Posterior vena cava (tissue), 2 donors: Measurements from ENCODE around the gene KIAA2012. TPM values are rescaled to one million over a fixed set of nuclear protein-coding genes. Genes with fewer than 3 reads are reported as not detected.

Experiments used
- DNase-seq: peaks from one replicate; pipeline ENCODE4 v3.0.0-alpha.2; 2020; ENCODE audit warnings: low spot score
- intact Hi-C, 2 donors: fragments of 100-400 bp; cut with DNase I; formaldehyde crosslinking; loops; one replicate each; pipeline versions ENCODE4 v1.14.1 to v1.14.2; 2022 to 2023
- long read RNA-seq, 2 donors: library from polyadenylated mRNA; unstranded; transcript quantifications; one replicate each; pipeline ENCODE4 v2.0.0, GENCODE V29; 2020 to 2021
- total RNA-seq, 2 donors: library from RNA; stranded (reverse); fragmentation: NEBNext Ultra II Directional; extraction: Animal tissue kit (Norgen Biotek cat#: 25700); gene quantifications; one replicate each; pipeline ENCODE4 v1.2.1, GENCODE V29; 2021
- donor health status: DM: yes; HTN: yes; CAD: no.
- donor health status: DM: yes; HTN: yes; CAD: no.

The KIAA2012 gene
- not detected for total RNA-seq
- long read RNA-seq, donor 1 = 0 reads
- long read RNA-seq, donor 2 = 0 reads

DNA sequence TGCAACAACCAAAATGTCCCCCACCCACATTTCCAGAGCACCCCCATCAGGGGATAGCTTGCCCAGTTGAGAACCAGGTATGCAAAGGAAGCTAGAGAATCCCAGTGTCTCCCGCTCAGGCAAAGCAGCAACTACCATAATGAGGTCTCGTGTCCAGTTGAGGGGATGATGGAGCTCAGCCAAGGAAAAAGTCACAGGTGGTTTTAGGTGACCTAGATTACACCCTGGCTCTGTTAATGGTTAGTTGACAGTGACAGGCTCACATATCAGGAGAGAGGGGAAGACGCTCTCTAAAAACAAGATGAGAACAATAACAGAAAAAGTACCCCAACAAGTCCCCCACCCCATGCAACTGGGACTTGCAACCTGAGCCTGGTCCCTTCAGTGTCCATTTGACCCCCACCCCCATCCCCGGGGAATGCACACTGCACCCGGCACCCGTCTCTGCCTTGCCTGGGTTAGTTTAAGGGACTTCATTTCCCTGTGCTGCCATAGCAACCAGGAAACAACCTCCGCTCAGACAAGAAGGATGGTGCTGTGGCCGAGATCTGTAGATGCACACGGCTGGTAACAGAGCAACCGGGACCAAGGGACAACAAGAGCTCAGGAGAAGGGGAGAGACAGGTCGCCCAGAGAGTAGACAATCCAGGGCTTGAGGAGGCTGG lies at the start of gene KIAA2012:
Gene KIAA2012, plus strand, starts transcription at position 519 of the 665 bp plus-strand sequence. CDS start 373 bp downstream, outside the sequence.
- no peak for DNase-seq
- intact Hi-C loops = no loop called here

DNA sequence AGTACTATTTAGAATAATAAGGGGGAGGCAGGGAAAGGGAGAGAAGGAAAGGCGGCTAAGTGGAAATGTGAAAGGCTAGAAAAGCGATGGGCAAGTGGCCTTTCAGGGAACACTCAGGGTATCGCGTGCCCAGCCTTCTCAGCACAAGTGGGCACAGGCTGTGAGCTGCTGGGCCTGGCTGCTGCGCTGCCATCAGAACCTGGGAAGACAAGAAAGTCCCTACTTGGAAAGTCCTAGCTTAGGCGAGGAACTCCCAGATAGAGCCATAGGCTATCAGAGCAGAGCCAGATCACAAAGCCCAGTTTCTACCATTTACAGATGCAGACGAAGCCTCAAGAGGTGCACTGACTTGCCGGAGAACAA lies 49.2 kb upstream of the KIAA2012 start:
- intact Hi-C loops = no loop called here
- no peak for DNase-seq

DNA sequence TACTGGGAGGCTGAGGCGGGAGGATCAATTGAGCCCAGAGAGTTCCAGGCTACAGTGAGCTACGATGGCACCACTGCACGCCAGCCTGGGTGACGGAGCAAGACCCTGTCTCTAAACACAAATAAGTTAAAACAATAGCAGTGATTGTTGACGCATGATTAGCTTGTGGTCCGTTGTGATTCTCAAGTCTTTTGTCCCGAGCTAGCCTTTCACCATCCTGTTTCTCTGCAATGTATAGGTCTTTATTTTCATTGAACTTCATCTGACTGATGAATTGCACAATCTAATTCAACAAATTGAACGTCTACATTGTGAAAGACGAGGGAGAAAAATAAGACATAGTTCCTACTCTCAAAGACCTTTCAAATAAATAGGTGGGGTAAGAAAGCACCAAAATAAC lies 48.2 kb upstream of the KIAA2012 start:
- intact Hi-C loops = no loop called here
- no peak for DNase-seq

DNA sequence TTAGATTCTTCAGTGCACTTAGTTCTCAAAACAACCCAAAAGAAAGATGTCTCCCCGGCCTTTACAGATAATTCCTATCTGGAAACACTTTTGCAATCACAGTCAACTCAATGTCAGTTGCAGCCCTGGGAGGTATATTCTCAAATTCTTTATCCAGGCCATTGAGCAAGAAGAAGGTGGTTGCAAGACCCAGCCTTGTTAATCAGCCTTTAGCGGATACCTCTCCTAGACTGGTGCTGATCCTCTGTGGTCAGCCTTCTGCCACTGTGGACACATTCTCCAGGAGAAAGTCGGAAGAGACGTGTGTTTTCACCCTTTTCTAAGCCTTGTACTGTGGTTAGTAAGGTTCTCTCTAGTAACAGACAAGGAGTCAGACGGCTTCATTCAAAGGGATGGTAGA lies 47.2 kb upstream of the KIAA2012 start:
- intact Hi-C loops = no loop called here

DNA sequence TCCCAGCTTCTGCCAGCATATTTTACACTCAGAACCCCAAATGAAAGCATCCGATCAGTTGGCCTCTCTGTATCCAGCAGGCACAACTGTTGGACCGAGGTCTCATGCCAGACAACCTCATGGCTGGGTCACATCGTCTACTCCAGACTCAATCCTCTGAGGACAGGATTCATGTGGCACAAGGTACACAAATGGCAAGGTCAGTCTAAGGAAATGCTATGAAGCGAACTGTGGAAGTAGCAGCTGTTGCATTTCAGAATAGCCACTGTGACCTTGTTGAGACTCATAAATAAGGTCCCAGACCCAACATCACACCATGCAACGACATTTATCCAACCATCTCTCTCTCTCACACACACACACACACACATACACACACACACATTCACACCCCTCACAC lies 46.5 kb upstream of the KIAA2012 start:
- intact Hi-C loops = no loop called here
- no peak for DNase-seq

More for the DNA sequence above, 47.2 kb upstream of the KIAA2012 start:
- DNase-seq = no peak

DNA sequence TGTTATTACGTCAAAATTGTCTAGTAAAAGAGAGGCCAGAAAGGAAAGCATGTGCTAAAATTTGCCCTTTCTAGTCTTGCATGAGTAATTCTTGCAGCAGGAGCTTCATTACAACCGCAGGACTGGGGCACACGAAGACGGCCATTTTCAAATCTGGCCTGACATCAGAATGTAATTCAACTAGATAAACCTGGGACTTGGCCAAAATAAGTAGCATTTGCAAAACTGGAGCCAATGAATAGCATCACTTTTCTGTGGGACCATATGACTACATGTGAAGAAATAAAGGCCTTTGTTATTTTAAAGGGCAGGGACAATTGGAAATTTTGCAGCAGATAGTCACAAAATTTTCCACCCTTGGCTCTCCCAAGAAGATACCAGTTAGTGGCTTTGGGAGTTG lies 42.4 kb upstream of the KIAA2012 start:
- intact Hi-C loops = no loop called here

DNA sequence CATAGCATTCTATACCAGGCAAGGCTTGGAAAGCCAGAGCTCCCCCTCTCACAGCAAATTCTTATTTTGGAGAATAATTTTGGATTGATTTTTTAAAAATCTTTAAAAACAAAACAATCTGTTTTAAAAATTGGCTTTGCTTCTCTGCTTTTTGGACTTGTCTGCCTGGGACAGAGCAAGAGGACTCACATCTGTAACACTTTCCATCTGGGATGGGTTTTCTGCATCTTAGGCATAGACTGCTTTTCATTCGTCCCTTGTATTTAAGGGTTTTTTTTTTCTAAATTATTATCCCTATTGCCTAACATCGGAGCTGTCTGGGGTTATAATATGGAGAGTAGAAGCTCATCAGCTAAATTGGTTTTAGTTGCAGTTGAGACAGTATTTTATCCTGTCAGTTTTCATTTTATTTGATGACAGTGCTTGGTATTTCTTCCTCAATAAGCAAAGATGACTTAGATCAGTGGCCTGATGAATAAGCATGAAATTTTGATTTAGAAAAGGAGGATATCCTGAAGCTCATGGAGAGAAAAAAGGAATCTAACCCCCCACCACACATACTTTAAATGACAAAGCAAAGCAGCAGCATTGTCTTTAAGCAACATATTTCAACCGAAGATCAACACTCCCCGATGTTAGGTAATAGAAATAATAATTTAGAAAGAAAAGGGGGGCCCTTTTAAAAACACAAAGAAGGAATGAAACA lies 41.7 kb upstream of the KIAA2012 start:
- intact Hi-C loops = no loop called here
- no peak for DNase-seq

More for the DNA sequence above, 42.4 kb upstream of the KIAA2012 start:
- DNase-seq = no peak

DNA sequence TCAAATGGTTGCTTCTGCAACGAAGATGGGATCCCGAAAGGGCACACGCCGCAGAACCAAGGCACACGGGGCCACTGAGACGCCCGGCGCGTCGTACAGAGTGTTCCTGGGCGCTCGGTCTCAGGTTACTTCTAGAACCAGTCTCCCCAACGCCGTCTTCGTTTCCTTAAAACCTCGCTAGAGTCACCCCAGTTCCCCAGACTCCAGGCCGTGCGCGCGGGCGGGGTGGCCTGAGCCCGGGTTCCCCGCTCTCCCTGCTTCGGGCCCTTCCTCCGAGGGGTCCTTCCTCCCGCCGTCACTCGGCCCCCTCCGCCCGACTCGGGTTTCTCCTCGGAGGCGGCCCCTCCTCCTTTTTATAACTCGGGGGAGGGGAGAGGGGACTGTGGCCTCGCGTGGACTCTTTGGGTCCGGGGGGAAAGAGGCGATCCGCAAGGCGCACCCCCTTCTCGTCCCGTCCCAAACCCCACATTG lies 40.2 kb upstream of the KIAA2012 start:
- intact Hi-C loops = no loop called here
- no peak for DNase-seq

DNA sequence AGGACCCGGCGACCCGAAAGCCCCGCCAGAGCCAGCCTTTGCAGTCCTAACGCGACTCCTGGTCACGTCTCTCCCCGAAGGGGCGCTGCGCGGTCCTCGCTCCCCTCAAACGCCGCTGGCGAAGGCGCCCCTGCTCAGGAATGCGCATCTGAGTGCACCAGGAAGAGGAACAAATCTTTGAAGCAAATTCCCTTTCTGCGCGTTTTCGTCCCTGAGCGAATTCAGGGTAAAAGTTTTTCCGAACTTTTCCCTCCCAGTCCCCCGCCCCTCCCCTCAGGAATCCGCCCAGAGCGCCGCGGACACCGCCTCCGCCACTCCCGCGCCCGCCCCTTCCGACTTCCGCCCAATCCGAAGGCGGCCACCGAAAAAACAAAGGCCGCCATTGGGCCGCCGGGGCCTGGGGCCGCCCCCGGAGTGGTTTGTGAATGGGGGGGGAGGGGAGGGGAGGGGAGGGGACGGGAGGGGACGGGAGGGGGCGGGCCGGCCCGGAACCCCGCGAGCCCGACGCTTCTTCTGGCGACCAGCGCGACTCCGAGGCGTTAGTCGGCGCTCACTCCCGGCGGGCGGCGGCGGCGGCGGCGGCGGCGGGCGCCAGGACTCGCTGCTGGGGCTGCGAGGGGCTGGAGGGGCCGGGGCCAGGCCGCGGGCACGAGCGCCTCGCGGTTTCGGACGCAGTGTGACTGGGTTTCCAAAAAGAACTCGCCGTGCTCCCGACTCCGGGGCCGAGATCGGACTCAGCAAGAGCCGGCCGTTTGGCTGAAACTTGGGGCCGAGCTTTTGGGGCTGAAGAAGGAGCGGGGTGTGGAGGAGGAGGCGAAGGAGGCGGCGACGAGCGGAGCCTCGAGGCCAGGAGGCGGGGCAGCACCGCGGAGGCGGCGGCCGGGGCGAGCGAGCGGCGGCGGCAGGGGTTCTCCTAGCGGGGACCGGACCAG lies 39.5 kb upstream of the KIAA2012 start, which contains the start of gene FZD7:
Gene FZD7, plus strand, starts transcription at position 539 of the 932 bp plus-strand sequence. CDS start 793 bp downstream, outside the sequence.
- intact Hi-C loops = no loop called here
- peak; percentile 97 for DNase-seq

DNA sequence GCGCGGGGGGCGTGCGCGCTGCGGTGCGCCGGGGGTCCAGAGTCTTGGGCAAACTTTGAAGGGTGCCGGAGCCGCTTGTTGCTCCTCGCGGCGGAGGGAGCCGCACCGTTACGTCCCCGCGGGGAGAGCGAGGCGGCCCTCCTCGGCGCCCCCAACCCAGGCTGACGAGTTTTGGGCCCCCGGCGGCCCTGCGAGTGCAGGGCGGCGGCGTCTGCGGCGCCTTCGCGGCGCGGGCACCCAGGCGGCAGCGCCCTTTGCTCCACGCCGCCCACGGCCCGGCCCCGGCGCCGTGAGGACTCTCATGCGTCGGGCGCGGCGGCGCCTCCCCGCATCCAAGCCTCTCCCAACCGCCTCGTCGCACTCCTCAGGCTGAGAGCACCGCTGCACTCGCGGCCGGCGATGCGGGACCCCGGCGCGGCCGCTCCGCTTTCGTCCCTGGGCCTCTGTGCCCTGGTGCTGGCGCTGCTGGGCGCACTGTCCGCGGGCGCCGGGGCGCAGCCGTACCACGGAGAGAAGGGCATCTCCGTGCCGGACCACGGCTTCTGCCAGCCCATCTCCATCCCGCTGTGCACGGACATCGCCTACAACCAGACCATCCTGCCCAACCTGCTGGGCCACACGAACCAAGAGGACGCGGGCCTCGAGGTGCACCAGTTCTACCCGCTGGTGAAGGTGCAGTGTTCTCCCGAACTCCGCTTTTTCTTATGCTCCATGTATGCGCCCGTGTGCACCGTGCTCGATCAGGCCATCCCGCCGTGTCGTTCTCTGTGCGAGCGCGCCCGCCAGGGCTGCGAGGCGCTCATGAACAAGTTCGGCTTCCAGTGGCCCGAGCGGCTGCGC lies 38.6 kb upstream of the KIAA2012 start:
- intact Hi-C loops = loop anchor here in 1 of 2 donors (5.0 kb wide), 2 partner anchors 143 to 172 kb away; no protein-coding TSS in a partner anchor
- no peak for DNase-seq

DNA sequence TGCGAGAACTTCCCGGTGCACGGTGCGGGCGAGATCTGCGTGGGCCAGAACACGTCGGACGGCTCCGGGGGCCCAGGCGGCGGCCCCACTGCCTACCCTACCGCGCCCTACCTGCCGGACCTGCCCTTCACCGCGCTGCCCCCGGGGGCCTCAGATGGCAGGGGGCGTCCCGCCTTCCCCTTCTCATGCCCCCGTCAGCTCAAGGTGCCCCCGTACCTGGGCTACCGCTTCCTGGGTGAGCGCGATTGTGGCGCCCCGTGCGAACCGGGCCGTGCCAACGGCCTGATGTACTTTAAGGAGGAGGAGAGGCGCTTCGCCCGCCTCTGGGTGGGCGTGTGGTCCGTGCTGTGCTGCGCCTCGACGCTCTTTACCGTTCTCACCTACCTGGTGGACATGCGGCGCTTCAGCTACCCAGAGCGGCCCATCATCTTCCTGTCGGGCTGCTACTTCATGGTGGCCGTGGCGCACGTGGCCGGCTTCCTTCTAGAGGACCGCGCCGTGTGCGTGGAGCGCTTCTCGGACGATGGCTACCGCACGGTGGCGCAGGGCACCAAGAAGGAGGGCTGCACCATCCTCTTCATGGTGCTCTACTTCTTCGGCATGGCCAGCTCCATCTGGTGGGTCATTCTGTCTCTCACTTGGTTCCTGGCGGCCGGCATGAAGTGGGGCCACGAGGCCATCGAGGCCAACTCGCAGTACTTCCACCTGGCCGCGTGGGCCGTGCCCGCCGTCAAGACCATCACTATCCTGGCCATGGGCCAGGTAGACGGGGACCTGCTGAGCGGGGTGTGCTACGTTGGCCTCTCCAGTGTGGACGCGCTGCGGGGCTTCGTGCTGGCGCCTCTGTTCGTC lies 37.7 kb upstream of the KIAA2012 start:
- intact Hi-C loops = loop anchor here in 1 of 2 donors (5.0 kb wide), 2 partner anchors 142 to 173 kb away; no protein-coding TSS in a partner anchor
- peak; percentile 91 for DNase-seq

DNA sequence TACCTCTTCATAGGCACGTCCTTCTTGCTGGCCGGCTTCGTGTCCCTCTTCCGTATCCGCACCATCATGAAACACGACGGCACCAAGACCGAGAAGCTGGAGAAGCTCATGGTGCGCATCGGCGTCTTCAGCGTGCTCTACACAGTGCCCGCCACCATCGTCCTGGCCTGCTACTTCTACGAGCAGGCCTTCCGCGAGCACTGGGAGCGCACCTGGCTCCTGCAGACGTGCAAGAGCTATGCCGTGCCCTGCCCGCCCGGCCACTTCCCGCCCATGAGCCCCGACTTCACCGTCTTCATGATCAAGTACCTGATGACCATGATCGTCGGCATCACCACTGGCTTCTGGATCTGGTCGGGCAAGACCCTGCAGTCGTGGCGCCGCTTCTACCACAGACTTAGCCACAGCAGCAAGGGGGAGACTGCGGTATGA lies 37.1 kb upstream of the KIAA2012 start:
- DNase-seq = no peak
- intact Hi-C loops = loop anchor here in 1 of 2 donors (5.0 kb wide), 2 partner anchors 141 to 174 kb away; no protein-coding TSS in a partner anchor

DNA sequence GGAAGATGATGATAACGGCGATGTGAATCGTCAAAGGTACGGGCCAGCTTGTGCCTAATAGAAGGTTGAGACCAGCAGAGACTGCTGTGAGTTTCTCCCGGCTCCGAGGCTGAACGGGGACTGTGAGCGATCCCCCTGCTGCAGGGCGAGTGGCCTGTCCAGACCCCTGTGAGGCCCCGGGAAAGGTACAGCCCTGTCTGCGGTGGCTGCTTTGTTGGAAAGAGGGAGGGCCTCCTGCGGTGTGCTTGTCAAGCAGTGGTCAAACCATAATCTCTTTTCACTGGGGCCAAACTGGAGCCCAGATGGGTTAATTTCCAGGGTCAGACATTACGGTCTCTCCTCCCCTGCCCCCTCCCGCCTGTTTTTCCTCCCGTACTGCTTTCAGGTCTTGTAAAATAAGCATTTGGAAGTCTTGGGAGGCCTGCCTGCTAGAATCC lies 36.4 kb upstream of the KIAA2012 start:
- intact Hi-C loops = loop anchor here in 1 of 2 donors (5.0 kb wide), 2 partner anchors 141 to 174 kb away; no protein-coding TSS in a partner anchor
- DNase-seq = no peak

DNA sequence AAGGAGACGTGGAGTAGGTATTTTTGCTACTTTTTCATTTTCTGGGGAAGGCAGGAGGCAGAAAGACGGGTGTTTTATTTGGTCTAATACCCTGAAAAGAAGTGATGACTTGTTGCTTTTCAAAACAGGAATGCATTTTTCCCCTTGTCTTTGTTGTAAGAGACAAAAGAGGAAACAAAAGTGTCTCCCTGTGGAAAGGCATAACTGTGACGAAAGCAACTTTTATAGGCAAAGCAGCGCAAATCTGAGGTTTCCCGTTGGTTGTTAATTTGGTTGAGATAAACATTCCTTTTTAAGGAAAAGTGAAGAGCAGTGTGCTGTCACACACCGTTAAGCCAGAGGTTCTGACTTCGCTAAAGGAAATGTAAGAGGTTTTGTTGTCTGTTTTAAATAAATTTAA lies 36.0 kb upstream of the KIAA2012 start:
- intact Hi-C loops = loop anchor here in 1 of 2 donors (5.0 kb wide), 2 partner anchors 140 to 175 kb away; no protein-coding TSS in a partner anchor
- DNase-seq = no peak

DNA sequence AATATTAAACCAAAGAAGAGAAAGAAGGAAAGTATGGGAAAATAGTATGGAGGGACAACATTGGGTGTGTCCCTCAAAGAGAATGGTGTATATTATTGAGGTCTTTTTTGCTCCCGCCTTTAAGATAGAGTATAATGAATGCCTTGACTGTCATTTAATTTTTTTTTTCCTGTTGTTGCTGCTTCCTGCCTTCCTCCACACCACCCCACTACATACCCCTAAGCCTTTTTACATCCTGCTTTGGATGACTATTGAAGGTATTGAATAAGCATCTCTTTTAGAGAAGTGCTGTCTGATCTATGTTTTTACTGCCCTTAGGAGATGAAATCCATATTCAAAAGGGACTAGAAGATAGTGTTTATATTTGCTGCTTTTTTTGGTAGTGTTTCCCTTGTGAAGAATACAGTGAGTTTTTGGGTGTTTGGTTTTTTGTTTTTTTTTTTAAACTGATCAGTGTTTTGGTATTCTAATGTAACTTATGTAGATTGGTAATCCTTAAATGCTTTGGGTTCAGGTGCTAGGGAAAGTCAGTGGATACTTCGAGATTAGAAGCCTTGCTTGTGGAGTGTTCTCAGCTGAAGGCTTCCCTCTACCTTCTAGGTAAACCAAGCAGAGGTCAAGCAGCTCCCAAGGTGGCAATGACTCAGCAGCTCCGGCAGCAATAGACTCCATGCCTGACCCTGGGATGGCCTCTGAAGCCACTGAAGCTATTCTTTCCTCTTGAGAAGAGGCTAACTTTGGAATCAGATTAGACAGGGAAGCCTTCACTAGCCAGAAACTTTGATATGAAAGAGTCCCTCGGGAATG lies 34.4 kb upstream of the KIAA2012 start:
- intact Hi-C loops = loop anchor here in 1 of 2 donors (5.0 kb wide), 2 partner anchors 139 to 176 kb away; no protein-coding TSS in a partner anchor
- no peak for DNase-seq
